ENCODE results near the gene EIF4G2.

- TF ChIP-seq EZH2 (IDR thresholded peaks at IDR 0.05; ENCODE audit: borderline replicate concordance, control insufficient read depth, low read depth, low read length) (no peak), POLR2AphosphoS2 (IDR thresholded peaks at IDR 0.05; ENCODE audit: low read depth, low read length) (no peak), RBBP5 (conservative IDR thresholded peaks at IDR 0.05) (no peak), JUNB (IDR thresholded peaks at IDR 0.05) (no peak), MEF2B (IDR thresholded peaks at IDR 0.05; ENCODE audit: partially characterized antibody, poor library complexity, severe bottlenecking) (no peak), TARDBP (IDR thresholded peaks at IDR 0.05; ENCODE audit: borderline replicate concordance) (no peak), POLR2AphosphoS5 (IDR thresholded peaks at IDR 0.05; ENCODE audit: low read length) (0 out of 2 replicates have a peak, but pooled peaks have one; percentile 16), SIX5 (IDR thresholded peaks at IDR 0.05; ENCODE audit: low read depth, low read length, severe bottlenecking) (no peak), ZZZ3 (IDR thresholded peaks at IDR 0.05; ENCODE audit: control insufficient read depth, insufficient read length, low read depth) (no peak), CBX5 (IDR thresholded peaks at IDR 0.05; ENCODE audit: low read depth) (no peak), CHD2 (IDR thresholded peaks at IDR 0.05; ENCODE audit: borderline replicate concordance, low read depth, low read length) (no peak)
- TF ChIP-seq, protein P1, sequence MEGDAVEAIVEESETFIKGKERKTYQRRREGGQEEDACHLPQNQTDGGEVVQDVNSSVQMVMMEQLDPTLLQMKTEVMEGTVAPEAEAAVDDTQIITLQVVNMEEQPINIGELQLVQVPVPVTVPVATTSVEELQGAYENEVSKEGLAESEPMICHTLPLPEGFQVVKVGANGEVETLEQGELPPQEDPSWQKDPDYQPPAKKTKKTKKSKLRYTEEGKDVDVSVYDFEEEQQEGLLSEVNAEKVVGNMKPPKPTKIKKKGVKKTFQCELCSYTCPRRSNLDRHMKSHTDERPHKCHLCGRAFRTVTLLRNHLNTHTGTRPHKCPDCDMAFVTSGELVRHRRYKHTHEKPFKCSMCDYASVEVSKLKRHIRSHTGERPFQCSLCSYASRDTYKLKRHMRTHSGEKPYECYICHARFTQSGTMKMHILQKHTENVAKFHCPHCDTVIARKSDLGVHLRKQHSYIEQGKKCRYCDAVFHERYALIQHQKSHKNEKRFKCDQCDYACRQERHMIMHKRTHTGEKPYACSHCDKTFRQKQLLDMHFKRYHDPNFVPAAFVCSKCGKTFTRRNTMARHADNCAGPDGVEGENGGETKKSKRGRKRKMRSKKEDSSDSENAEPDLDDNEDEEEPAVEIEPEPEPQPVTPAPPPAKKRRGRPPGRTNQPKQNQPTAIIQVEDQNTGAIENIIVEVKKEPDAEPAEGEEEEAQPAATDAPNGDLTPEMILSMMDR (IDR thresholded peaks at IDR 0.05 in 2 of 3, conservative IDR thresholded peaks at IDR 0.05 in 1 of 3; ENCODE audit: control insufficient read depth in 2 of 3, extremely low read depth in 1 of 3, insufficient read depth in 1 of 3, low read depth in 3 of 3, low read length in 3 of 3) = no peak
Measured at GRCh38 chr11:10806206-10806605, 2.5 kb downstream of the EIF4G2 start.

Data from GM12878 (cell line).